Hepatocyte (in vitro differentiated cells): Measurements from ENCODE around the gene DSTYK. TPM values are rescaled to one million over a fixed set of nuclear protein-coding genes. Genes with fewer than 3 reads are reported as not detected.
"Not testable (repeated sequence)": the region's sequence is repeated elsewhere in the genome, so short reads cannot be mapped to it uniquely, and the experiment has no call there.

Source experiments
- DNase-seq: peaks from one replicate; pipeline ENCODE4 v3.0.0-alpha.2; 2016; ENCODE audit warnings: low spot score
- H2AFZ ChIP-seq: fragments of 200-600 bp; sonication (generic); 2 replicates; pipeline ENCODE4 v1.6.0; 2016; ENCODE audit warnings: antibody characterized with exemption, mild to moderate bottlenecking
- H3K27ac ChIP-seq: fragments of 200-600 bp; sonication (generic); 2 replicates; pipeline ENCODE4 v1.5.1; 2016; ENCODE audit warnings: mild to moderate bottlenecking
- H3K27me3 ChIP-seq: fragments of 200-600 bp; sonication (generic); 2 replicates; pipeline ENCODE4 v1.6.1; 2016
- H3K36me3 ChIP-seq: fragments of 200-600 bp; sonication (generic); replicated peaks from 2 replicates; pipeline ENCODE4 v1.5.1; 2016; ENCODE audit warnings: low read depth; ENCODE audit not compliant: insufficient read depth
- H3K4me1 ChIP-seq: fragments of 200-600 bp; sonication (generic); 2 replicates; pipeline ENCODE4 v1.5.1; 2016; ENCODE audit warnings: mild to moderate bottlenecking, moderate library complexity; ENCODE audit not compliant: insufficient read depth
- H3K4me2 ChIP-seq: fragments of 200-600 bp; sonication (generic); 2 replicates; pipeline ENCODE4 v1.6.0; 2016
- H3K4me3 ChIP-seq: fragments of 200-600 bp; sonication (generic); 2 replicates; pipeline ENCODE4 v1.5.1; 2016; ENCODE audit warnings: mild to moderate bottlenecking
- H3K79me2 ChIP-seq: fragments of 200-600 bp; sonication (generic); 2 replicates; pipeline ENCODE4 v1.6.0; 2017; ENCODE audit warnings: mild to moderate bottlenecking
- H3K9me2 ChIP-seq: fragments of 200-600 bp; sonication (generic); replicated peaks from 2 replicates; pipeline ENCODE4 v1.6.0; 2017; ENCODE audit warnings: mild to moderate bottlenecking; ENCODE audit not compliant: insufficient read depth
- H3K9me3 ChIP-seq: fragments of 200-600 bp; sonication (generic); 2 replicates; pipeline ENCODE4 v1.5.1; 2016; ENCODE audit warnings: low read depth, mild to moderate bottlenecking
- H4K20me1 ChIP-seq: fragments of 200-600 bp; sonication (generic); 2 replicates; pipeline ENCODE4 v1.6.0; 2016; ENCODE audit warnings: mild to moderate bottlenecking; ENCODE audit not compliant: insufficient read depth, poor library complexity, severe bottlenecking
- EZH2 ChIP-seq: fragments of 200-600 bp; sonication (generic); IDR thresholded peaks from 2 replicates; pipeline ENCODE4 v1.6.1; 2016; ENCODE audit warnings: antibody characterized with exemption, mild to moderate bottlenecking, borderline replicate concordance
- EZH2phosphoT487 ChIP-seq: fragments of 200-600 bp; sonication (generic); IDR thresholded peaks from one replicate; pipeline ENCODE4 v1.6.1; 2018; ENCODE audit warnings: antibody characterized with exemption, mild to moderate bottlenecking, low read depth, moderate library complexity; ENCODE audit not compliant: unreplicated experiment, severe bottlenecking
- WGBS: methylation state at CpG from one replicate; pipeline ENCODE4 v1.1.6; 2016; ENCODE audit warnings: low lambda C conversion rate; ENCODE audit errors: missing lambda C conversion rate; 5-methylcytosine and 5-hydroxymethylcytosine counted together
- polyA plus RNA-seq: library from polyadenylated mRNA; unstranded; fragments of >200 nt; fragmentation: Nextera tagmentation; extraction: Ambion mirVana; gene quantifications from 2 replicates; pipeline ENCODE4 v1.2.1, GENCODE V29; 2016
- total RNA-seq: library from RNA; depleted of rRNA; stranded (reverse); fragments of >200 nt; gene quantifications from 2 replicates; pipeline ENCODE4 v1.2.3, GENCODE V29; 2014
- TF ChIP-seq, protein P1 (sequence below): fragments of 200-600 bp; sonication (generic); IDR thresholded peaks from 2 replicates; pipeline ENCODE4 v1.5.1; 2016; ENCODE audit warnings: antibody characterized with exemption, mild to moderate bottlenecking; ENCODE audit not compliant: poor library complexity

Gene DSTYK
- total and polyA plus RNA-seq, 2 experiments from 2014 or later: 7.7 to 11.0 TPM

DNA sequence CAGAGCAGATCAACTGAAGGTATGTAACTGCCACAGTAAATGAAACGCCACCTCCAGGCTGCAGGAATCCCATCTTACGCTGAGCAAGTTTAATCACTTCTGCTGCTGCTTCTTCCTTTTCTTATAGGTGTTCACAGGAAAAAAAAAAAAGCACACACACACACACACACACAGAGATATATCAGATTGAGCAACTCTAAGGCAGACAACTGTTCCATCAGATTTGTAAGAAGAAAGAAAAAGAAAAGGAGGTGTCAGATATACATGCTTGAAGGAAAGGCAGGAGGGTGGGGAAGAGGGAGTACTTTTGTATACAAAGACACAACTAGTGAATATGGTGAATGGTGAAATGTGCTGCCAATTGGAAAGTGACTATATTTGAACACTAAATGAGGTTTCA is 28.6 kb downstream of the DSTYK start:
- Histone ChIP-seq H3K4me2 (no peak overlapping the region), H2AFZ (no peak overlapping the region), H3K4me1 (no peaks in the 10 kb centered on the region), H3K4me3 (no peak overlapping the region), H3K79me2 (peaks cover 27% of the 10 kb centered on the region), H3K27ac (peak overlapping the region; percentile 2), H3K27me3 (no peaks in the 10 kb centered on the region), H3K9me2 (no peaks in the 10 kb centered on the region), H4K20me1 (no peaks in the 10 kb centered on the region), H3K36me3 (no peaks in the 10 kb centered on the region), H3K9me3 (no peaks in the 10 kb centered on the region)
- TF ChIP-seq, protein P1, sequence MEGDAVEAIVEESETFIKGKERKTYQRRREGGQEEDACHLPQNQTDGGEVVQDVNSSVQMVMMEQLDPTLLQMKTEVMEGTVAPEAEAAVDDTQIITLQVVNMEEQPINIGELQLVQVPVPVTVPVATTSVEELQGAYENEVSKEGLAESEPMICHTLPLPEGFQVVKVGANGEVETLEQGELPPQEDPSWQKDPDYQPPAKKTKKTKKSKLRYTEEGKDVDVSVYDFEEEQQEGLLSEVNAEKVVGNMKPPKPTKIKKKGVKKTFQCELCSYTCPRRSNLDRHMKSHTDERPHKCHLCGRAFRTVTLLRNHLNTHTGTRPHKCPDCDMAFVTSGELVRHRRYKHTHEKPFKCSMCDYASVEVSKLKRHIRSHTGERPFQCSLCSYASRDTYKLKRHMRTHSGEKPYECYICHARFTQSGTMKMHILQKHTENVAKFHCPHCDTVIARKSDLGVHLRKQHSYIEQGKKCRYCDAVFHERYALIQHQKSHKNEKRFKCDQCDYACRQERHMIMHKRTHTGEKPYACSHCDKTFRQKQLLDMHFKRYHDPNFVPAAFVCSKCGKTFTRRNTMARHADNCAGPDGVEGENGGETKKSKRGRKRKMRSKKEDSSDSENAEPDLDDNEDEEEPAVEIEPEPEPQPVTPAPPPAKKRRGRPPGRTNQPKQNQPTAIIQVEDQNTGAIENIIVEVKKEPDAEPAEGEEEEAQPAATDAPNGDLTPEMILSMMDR: no peak
- TF ChIP-seq EZH2 (no peak), EZH2phosphoT487 (no peak)
- 91% methylated on average over 2 of the region's 2 CpGs for WGBS
- no peak for DNase-seq

DNA sequence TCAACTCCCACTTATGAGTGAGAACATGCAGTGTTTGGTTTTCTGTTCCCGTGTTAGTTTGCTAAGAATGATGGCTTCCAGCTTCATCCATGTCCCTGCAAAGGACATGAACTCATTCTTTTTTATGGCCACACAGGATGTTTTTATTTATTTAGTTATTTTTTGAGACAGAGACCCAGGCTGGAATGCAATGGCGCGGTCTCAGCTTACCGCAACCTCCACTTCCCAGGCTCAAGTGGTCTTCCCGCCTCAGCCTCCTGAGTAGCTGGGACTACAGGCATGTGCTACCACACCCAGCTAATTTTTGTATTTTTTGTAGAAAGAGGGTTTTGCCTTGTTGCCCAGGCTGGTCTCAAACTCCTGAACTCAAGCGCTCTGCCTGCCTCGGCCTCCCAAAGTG is 31.2 kb downstream of the DSTYK start:
- not testable (repeated sequence) for DNase-seq, H3K4me2 ChIP-seq, H3K4me3 ChIP-seq, H3K36me3 ChIP-seq, H3K79me2 ChIP-seq, H3K27me3 ChIP-seq, H4K20me1 ChIP-seq, H3K4me1 ChIP-seq, H2AFZ ChIP-seq, H3K9me3 ChIP-seq, H3K27ac ChIP-seq, H3K9me2 ChIP-seq
- WGBS: 81% methylated on average over 7 of the region's 7 CpGs

DNA sequence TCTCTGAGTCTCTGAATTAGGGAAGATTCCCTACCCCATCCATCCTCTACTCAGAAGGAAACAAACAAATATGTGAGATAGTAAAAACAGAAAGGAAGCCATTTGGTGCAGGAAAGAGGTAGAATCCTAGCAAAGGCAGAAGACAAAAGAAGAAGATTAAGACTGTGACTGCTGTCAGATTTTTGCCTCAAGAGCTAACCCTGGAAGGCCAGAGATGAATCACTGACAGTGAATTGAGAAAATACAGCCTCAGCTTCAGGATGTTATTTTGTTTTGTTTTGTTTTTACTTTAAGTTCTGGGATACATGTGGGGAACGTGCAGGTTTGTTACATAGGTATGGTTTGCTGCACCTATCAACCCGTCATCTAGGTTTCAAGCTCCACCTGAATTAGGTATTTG is 31.7 kb downstream of the DSTYK start:
- Histone ChIP-seq H3K9me2 (no peaks in the 10 kb centered on the region), H3K4me1 (peaks cover 3% of the 10 kb centered on the region), H3K27me3 (no peaks in the 10 kb centered on the region), H3K4me3 (no peak overlapping the region), H3K79me2 (peaks cover 4% of the 10 kb centered on the region), H2AFZ (no peak overlapping the region), H3K9me3 (no peaks in the 10 kb centered on the region), H4K20me1 (no peaks in the 10 kb centered on the region), H3K27ac (no peak overlapping the region), H3K36me3 (no peaks in the 10 kb centered on the region), H3K4me2 (no peak overlapping the region)
- TF ChIP-seq EZH2phosphoT487: no peak
- no peak for TF ChIP-seq EZH2
- TF ChIP-seq, protein P1: no peak
- WGBS: 83% methylated on average over 2 of the region's 2 CpGs
- DNase-seq: no peak

DNA sequence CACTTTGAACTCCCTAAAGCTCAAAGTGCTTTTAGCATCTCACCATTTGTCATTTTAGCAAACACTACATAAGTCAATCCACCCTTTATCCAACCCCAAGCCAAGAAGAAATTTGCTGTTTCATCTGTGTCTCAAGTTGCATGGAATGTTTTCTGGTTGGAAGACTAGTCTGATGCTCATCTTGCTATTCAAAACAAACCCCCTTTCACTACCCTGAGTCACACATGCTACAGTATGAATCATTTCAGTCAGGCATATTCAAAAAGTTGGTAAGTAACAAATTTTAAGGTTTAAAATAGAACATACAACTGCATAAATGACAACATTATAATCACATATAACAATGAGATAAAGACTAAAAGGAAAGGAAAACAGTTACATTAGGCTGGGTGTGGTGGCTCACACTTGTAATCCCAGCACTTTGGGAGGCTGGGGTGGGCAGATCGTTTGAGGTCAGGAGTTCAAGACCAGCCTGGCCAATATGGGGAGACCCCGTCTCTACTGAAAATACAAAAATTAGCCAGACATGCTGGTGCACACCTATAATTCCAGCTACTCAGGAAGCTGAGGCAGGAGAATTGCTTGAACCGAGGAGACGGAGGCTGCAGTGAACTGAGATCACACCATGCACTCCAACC is 38.7 kb downstream of the DSTYK start:
- 93% methylated on average over 4 of the region's 4 CpGs for WGBS
- TF ChIP-seq EZH2phosphoT487 (no peak), EZH2 (no peak)
- TF ChIP-seq, protein P1: no peak

More for the DNA sequence above, 38.7 kb downstream of the DSTYK start:
- peaks cover 3% of the 10 kb centered on the region for H3K4me1 ChIP-seq
- no peak overlapping the region for H3K4me3 ChIP-seq
- H2AFZ ChIP-seq: no peak overlapping the region
- H3K9me2 ChIP-seq: no peaks in the 10 kb centered on the region
- H3K27ac ChIP-seq: peak overlapping the region; percentile 23
- no peaks in the 10 kb centered on the region for H3K27me3 ChIP-seq
- no peak overlapping the region for H3K4me2 ChIP-seq
- no peaks in the 10 kb centered on the region for H3K9me3 ChIP-seq
- H3K36me3 ChIP-seq: no peaks in the 10 kb centered on the region
- DNase-seq: peak; percentile 26
- H4K20me1 ChIP-seq: no peaks in the 10 kb centered on the region
- peaks cover 3% of the 10 kb centered on the region for H3K79me2 ChIP-seq
